H1 (cell line): ENCODE data around the gene COL12A1. TPM values are rescaled to one million over a fixed set of nuclear protein-coding genes. Genes with fewer than 3 reads are reported as not detected.

Source experiments
- ASH2L ChIP-seq: fragments of 200-600, 300-600 bp; sonication (generic); IDR thresholded peaks from one replicate; pipeline ENCODE4 v1.7.1; 2017; ENCODE audit warnings: low read length
- EP300 ChIP-seq, 2 experiments: IDR thresholded peaks; 1 replicate in 1 of 2; 2 replicates in 1 of 2; pipeline ENCODE4 v1.6.1; 2011 to 2012; ENCODE audit warnings: low read depth in 2 of 2, low read length in 2 of 2, mild to moderate bottlenecking in 2 of 2, borderline replicate concordance in 1 of 2, inconsistent platforms in 1 of 2, moderate library complexity in 1 of 2
- HDAC6 ChIP-seq: IDR thresholded peaks from one replicate; pipeline ENCODE4 v1.7.1; 2012; ENCODE audit warnings: low read depth, mild to moderate bottlenecking, inconsistent platforms, low read length, moderate library complexity
- NANOG ChIP-seq: IDR thresholded peaks from 2 replicates; pipeline ENCODE4 v1.6.1; 2011; ENCODE audit warnings: low read length, low read depth, mild to moderate bottlenecking, inconsistent platforms; ENCODE audit not compliant: insufficient read depth, poor library complexity, severe bottlenecking
- NRF1 ChIP-seq: IDR thresholded peaks from 2 replicates; pipeline ENCODE4 v1.6.1; 2011; ENCODE audit warnings: mild to moderate bottlenecking, low read depth, low read length, improper control_type of control experiment
- RAD21 ChIP-seq, 2 experiments: IDR thresholded peaks in 1 of 2; conservative IDR thresholded peaks in 1 of 2; 2 replicates each; pipeline ENCODE4 v1.6.1; 2011; ENCODE audit warnings: low read depth in 2 of 2, low read length in 2 of 2, improper control_type of control experiment in 1 of 2, inconsistent platforms in 1 of 2, mild to moderate bottlenecking in 1 of 2, moderate library complexity in 1 of 2
- ZNF274 ChIP-seq: IDR thresholded peaks from 2 replicates; pipeline ENCODE4 v1.7.0; 2012; ENCODE audit warnings: low read length, borderline replicate concordance; ENCODE audit errors: extremely low read depth
- polyA plus RNA-seq, 7 experiments: library from polyadenylated mRNA; depleted of rRNA in 3 of 7; stranded (reverse) in 5 of 7; unstranded in 2 of 7; fragments of >200 nt in 5 of 7; fragments of 200-250 nt in 2 of 7; gene quantifications; 1 replicate in 5 of 7; 2 replicates in 1 of 7; 4 replicates in 1 of 7; pipeline versions ENCODE4 v1.2.1 to v1.2.3, GENCODE V29; 2011 to 2013; ENCODE audit warnings: missing spikeins in 2 of 7, mixed read lengths in 2 of 7
- total RNA-seq: library from RNA; stranded (reverse); fragmentation: NEBNext Ultra II Directional; extraction: Animal tissue kit (Norgen Biotek cat#: 25700); gene quantifications from 2 replicates; pipeline ENCODE4 v1.2.1, GENCODE V29; 2021
- TF ChIP-seq, protein P1 (sequence below): fragments of 300-600 bp; sonication (generic); IDR thresholded peaks from 2 replicates; pipeline ENCODE4 v1.7.1; 2012; ENCODE audit warnings: low read length, moderate library complexity, mild to moderate bottlenecking, inconsistent platforms; ENCODE audit not compliant: insufficient replicate concordance

Gene COL12A1
- total and polyA plus RNA-seq, 2 of the 8 experiments (the other 6 are each of a cell fraction or from before 2014, with no cell fraction given): 1.4 to 4.7 TPM

DNA sequence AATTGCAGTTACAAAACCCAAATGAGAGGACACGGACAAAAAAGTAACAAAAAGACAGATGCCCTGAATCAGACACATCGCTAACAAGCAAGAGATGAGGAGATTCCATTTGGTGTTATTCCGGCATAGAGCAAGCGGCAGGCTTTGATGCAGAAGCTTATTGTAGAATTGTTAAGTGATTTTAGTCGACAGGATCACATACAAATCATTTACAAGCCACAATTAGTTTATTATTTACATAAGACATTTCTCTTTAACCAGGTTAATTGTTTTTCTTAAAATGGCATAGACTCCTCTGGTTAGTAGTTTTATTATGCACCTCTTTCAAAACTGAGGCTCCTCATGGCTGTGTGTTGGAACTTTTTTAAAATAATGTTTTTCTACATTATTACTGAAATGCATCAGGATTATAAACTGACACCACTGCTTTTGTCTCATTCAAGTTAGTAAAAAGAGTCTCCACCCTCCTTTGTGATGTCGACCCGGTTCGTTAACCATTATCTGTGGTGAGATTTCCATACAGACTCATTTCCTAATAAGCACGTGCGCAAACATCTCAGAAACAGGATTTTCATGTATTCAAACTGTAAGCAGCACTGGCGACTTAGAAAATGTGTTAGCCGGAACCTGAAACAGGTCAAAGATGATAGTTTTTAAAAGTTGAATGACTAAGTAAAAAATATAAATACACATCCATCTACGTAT, 119.8 kb downstream of the COL12A1 start (continued):
- TF ChIP-seq, protein P1, sequence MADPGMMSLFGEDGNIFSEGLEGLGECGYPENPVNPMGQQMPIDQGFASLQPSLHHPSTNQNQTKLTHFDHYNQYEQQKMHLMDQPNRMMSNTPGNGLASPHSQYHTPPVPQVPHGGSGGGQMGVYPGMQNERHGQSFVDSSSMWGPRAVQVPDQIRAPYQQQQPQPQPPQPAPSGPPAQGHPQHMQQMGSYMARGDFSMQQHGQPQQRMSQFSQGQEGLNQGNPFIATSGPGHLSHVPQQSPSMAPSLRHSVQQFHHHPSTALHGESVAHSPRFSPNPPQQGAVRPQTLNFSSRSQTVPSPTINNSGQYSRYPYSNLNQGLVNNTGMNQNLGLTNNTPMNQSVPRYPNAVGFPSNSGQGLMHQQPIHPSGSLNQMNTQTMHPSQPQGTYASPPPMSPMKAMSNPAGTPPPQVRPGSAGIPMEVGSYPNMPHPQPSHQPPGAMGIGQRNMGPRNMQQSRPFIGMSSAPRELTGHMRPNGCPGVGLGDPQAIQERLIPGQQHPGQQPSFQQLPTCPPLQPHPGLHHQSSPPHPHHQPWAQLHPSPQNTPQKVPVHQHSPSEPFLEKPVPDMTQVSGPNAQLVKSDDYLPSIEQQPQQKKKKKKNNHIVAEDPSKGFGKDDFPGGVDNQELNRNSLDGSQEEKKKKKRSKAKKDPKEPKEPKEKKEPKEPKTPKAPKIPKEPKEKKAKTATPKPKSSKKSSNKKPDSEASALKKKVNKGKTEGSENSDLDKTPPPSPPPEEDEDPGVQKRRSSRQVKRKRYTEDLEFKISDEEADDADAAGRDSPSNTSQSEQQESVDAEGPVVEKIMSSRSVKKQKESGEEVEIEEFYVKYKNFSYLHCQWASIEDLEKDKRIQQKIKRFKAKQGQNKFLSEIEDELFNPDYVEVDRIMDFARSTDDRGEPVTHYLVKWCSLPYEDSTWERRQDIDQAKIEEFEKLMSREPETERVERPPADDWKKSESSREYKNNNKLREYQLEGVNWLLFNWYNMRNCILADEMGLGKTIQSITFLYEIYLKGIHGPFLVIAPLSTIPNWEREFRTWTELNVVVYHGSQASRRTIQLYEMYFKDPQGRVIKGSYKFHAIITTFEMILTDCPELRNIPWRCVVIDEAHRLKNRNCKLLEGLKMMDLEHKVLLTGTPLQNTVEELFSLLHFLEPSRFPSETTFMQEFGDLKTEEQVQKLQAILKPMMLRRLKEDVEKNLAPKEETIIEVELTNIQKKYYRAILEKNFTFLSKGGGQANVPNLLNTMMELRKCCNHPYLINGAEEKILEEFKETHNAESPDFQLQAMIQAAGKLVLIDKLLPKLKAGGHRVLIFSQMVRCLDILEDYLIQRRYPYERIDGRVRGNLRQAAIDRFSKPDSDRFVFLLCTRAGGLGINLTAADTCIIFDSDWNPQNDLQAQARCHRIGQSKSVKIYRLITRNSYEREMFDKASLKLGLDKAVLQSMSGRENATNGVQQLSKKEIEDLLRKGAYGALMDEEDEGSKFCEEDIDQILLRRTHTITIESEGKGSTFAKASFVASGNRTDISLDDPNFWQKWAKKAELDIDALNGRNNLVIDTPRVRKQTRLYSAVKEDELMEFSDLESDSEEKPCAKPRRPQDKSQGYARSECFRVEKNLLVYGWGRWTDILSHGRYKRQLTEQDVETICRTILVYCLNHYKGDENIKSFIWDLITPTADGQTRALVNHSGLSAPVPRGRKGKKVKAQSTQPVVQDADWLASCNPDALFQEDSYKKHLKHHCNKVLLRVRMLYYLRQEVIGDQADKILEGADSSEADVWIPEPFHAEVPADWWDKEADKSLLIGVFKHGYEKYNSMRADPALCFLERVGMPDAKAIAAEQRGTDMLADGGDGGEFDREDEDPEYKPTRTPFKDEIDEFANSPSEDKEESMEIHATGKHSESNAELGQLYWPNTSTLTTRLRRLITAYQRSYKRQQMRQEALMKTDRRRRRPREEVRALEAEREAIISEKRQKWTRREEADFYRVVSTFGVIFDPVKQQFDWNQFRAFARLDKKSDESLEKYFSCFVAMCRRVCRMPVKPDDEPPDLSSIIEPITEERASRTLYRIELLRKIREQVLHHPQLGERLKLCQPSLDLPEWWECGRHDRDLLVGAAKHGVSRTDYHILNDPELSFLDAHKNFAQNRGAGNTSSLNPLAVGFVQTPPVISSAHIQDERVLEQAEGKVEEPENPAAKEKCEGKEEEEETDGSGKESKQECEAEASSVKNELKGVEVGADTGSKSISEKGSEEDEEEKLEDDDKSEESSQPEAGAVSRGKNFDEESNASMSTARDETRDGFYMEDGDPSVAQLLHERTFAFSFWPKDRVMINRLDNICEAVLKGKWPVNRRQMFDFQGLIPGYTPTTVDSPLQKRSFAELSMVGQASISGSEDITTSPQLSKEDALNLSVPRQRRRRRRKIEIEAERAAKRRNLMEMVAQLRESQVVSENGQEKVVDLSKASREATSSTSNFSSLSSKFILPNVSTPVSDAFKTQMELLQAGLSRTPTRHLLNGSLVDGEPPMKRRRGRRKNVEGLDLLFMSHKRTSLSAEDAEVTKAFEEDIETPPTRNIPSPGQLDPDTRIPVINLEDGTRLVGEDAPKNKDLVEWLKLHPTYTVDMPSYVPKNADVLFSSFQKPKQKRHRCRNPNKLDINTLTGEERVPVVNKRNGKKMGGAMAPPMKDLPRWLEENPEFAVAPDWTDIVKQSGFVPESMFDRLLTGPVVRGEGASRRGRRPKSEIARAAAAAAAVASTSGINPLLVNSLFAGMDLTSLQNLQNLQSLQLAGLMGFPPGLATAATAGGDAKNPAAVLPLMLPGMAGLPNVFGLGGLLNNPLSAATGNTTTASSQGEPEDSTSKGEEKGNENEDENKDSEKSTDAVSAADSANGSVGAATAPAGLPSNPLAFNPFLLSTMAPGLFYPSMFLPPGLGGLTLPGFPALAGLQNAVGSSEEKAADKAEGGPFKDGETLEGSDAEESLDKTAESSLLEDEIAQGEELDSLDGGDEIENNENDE: no peak
- TF ChIP-seq NRF1 (no peak), HDAC6 (no peak), NANOG (no peak), ZNF274 (no peak), EP300 (IDR thresholded peaks at IDR 0.05; ENCODE audit: borderline replicate concordance in 1 of 2, low read depth in 2 of 2, low read length in 2 of 2) (no peak), ASH2L (no peak), RAD21 (IDR thresholded peaks at IDR 0.05 in 1 of 2, conservative IDR thresholded peaks at IDR 0.05 in 1 of 2; ENCODE audit: low read depth in 2 of 2, low read length in 2 of 2) (no peak)
